ENCODE data around the gene NLGN1. TPM values are rescaled to one million over a fixed set of nuclear protein-coding genes. Genes with fewer than 3 reads are reported as not detected.

NLGN1 gene
- total and polyA plus RNA-seq, 5 donors = 0.48 to 2.2 (median 0.97) TPM

DNA sequence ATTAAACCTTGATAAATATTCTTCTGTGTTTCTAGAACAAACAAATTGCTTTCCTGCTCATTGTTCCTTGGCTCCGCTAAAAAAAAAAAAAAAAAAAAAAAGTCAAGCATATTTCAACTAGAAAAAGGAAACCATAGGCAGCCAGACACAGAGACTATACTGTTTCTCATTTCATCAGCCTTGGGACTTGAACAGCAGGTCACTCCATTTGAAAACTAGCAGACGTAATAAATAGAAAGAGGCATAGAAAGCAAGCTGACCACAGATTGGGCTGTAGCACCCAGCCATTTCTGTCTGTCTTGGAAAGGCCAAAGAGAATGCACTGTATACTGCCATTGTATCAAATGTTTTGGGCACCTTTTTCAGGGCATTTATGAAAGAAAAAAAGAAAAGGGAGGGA lies 697.1 kb downstream of the NLGN1 start:
- intact Hi-C loops (cut with DNase I) = no loop called here
- ATAC-seq = no peak
- Histone ChIP-seq H3K9me3 (ENCODE audit: control insufficient read depth, low read length) (no peaks in the 10 kb centered on the region), H3K27me3 (ENCODE audit: control insufficient read depth, insufficient read depth) (no peaks in the 10 kb centered on the region), H3K4me3 (ENCODE audit: low read length) (no peak overlapping the region), H3K27ac (ENCODE audit: low read length) (no peak overlapping the region), H3K4me1 (ENCODE audit: control insufficient read depth, insufficient read depth, low read length) (no peaks in the 10 kb centered on the region)
- no peak for DNase-seq
- WGBS = 75% methylated on average over 2 of the region's 2 CpGs

GRCh38 chr3:174097686-174098085 lies 700.1 kb downstream of the NLGN1 start:
- DNase-seq (no peak), ATAC-seq (no peak)
- Histone ChIP-seq H3K27ac (ENCODE audit: low read length) (no peak overlapping the region), H3K9me3 (ENCODE audit: control insufficient read depth, low read length) (no peaks in the 10 kb centered on the region), H3K4me1 (ENCODE audit: control insufficient read depth, insufficient read depth, low read length) (no peaks in the 10 kb centered on the region), H3K27me3 (ENCODE audit: control insufficient read depth, insufficient read depth) (no peaks in the 10 kb centered on the region), H3K4me3 (ENCODE audit: low read length) (no peak overlapping the region)
- WGBS = 82% methylated on average over 3 of the region's 3 CpGs
- intact Hi-C loops (cut with DNase I) = no loop called here

- DNase-seq = no peak
- no peak overlapping the region for H3K27ac ChIP-seq (ENCODE audit: low read length)
- no peak for ATAC-seq
- no peaks in the 10 kb centered on the region for H3K27me3 ChIP-seq (ENCODE audit: control insufficient read depth, insufficient read depth)
- H3K4me3 ChIP-seq (ENCODE audit: low read length) = no peak overlapping the region
- H3K4me1 ChIP-seq (ENCODE audit: control insufficient read depth, insufficient read depth, low read length) = no peaks in the 10 kb centered on the region
- 92% methylated on average over 2 of the region's 2 CpGs for WGBS
- intact Hi-C loops (cut with DNase I) = no loop called here
- H3K9me3 ChIP-seq (ENCODE audit: control insufficient read depth, low read length) = no peaks in the 10 kb centered on the region
Observed at GRCh38 chr3:174098746-174099145, 701.2 kb downstream of the NLGN1 start.

GRCh38 chr3:174099724-174100123 lies 702.2 kb downstream of the NLGN1 start:
- DNase-seq (no peak), ATAC-seq (no peak)
- no peak overlapping the region for H3K27ac ChIP-seq (ENCODE audit: low read length)
- WGBS = 75% methylated on average over 5 of the region's 5 CpGs
- H3K27me3 ChIP-seq (ENCODE audit: control insufficient read depth, insufficient read depth) = no peaks in the 10 kb centered on the region
- no peak overlapping the region for H3K4me3 ChIP-seq (ENCODE audit: low read length)
- intact Hi-C loops (cut with DNase I) = no loop called here
- H3K9me3 ChIP-seq (ENCODE audit: control insufficient read depth, low read length) = no peaks in the 10 kb centered on the region
- no peaks in the 10 kb centered on the region for H3K4me1 ChIP-seq (ENCODE audit: control insufficient read depth, insufficient read depth, low read length)

DNA sequence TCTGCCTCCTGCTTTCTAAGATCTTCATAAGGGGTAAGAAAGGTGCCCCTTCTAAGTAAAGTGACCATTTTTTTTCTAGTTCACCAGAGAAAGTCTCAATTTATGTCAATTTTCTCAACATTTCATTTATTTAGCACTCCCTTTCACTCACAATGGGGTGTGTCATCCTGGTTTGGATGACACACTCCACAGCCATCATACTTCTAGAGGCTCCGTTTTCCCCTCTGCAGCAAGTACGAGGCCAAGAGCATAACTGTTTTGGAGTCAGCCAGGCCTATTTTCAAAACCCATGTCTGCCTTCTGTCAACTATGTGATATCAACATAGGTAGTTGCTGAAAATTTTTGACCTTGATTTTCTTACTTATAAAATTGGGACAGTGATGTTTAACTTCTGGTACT lies 703.2 kb downstream of the NLGN1 start:
- Histone ChIP-seq H3K27me3 (ENCODE audit: control insufficient read depth, insufficient read depth) (no peaks in the 10 kb centered on the region), H3K9me3 (ENCODE audit: control insufficient read depth, low read length) (no peaks in the 10 kb centered on the region), H3K27ac (ENCODE audit: low read length) (no peak overlapping the region), H3K4me3 (ENCODE audit: low read length) (no peak overlapping the region), H3K4me1 (ENCODE audit: control insufficient read depth, insufficient read depth, low read length) (no peaks in the 10 kb centered on the region)
- no peak for DNase-seq
- WGBS = 84% methylated on average over 2 of the region's 2 CpGs
- no peak for ATAC-seq
- intact Hi-C loops (cut with DNase I) = no loop called here

- no peak overlapping the region for H3K4me3 ChIP-seq (ENCODE audit: low read length)
- no peak overlapping the region for H3K27ac ChIP-seq (ENCODE audit: low read length)
- intact Hi-C loops (cut with DNase I) = no loop called here
- no peaks in the 10 kb centered on the region for H3K9me3 ChIP-seq (ENCODE audit: control insufficient read depth, low read length)
- no peaks in the 10 kb centered on the region for H3K4me1 ChIP-seq (ENCODE audit: control insufficient read depth, insufficient read depth, low read length)
- DNase-seq (no peak), ATAC-seq (no peak)
- WGBS = 90% methylated on average over 5 of the region's 5 CpGs
- H3K27me3 ChIP-seq (ENCODE audit: control insufficient read depth, insufficient read depth) = no peaks in the 10 kb centered on the region
Observed at GRCh38 chr3:174101244-174101643, 703.7 kb downstream of the NLGN1 start.

DNA sequence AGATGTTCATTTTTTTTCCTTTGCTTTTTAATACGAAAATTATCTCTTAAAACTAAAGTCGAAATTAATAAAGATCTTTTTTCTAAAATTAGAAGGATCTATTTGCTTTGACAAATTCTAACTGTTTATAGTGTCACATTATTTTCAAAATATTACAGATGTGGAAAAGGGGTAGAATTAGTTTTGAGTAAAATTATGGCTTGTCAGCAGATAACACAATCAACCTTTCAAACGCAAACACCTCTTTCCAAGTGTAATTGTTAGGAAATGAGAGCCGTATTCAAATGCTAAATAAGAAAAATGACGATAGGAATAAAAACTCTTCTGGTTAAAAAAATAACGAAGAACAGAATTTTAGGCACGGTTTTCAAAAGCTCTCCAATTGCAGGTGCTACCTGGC lies 704.7 kb downstream of the NLGN1 start:
- H3K27me3 ChIP-seq (ENCODE audit: control insufficient read depth, insufficient read depth) = no peaks in the 10 kb centered on the region
- 80% methylated on average over 7 of the region's 7 CpGs for WGBS
- intact Hi-C loops (cut with DNase I) = no loop called here
- ATAC-seq = no peak
- H3K4me1 ChIP-seq (ENCODE audit: control insufficient read depth, insufficient read depth, low read length) = no peaks in the 10 kb centered on the region
- DNase-seq = no peak
- no peak overlapping the region for H3K27ac ChIP-seq (ENCODE audit: low read length)
- no peaks in the 10 kb centered on the region for H3K9me3 ChIP-seq (ENCODE audit: control insufficient read depth, low read length)
- no peak overlapping the region for H3K4me3 ChIP-seq (ENCODE audit: low read length)

GRCh38 chr3:174102866-174103265 lies 705.3 kb downstream of the NLGN1 start:
- no peak overlapping the region for H3K4me3 ChIP-seq (ENCODE audit: low read length)
- no peaks in the 10 kb centered on the region for H3K9me3 ChIP-seq (ENCODE audit: control insufficient read depth, low read length)
- no peaks in the 10 kb centered on the region for H3K4me1 ChIP-seq (ENCODE audit: control insufficient read depth, insufficient read depth, low read length)
- ATAC-seq (no peak), DNase-seq (no peak)
- H3K27ac ChIP-seq (ENCODE audit: low read length) = no peak overlapping the region
- 77% methylated on average over 3 of the region's 3 CpGs for WGBS
- H3K27me3 ChIP-seq (ENCODE audit: control insufficient read depth, insufficient read depth) = no peaks in the 10 kb centered on the region
- intact Hi-C loops (cut with DNase I) = no loop called here

- no peak for ATAC-seq
- no peaks in the 10 kb centered on the region for H3K27me3 ChIP-seq (ENCODE audit: control insufficient read depth, insufficient read depth)
- H3K4me1 ChIP-seq (ENCODE audit: control insufficient read depth, insufficient read depth, low read length) = no peaks in the 10 kb centered on the region
- DNase-seq = no peak
- no peaks in the 10 kb centered on the region for H3K9me3 ChIP-seq (ENCODE audit: control insufficient read depth, low read length)
- WGBS = 72% methylated on average over 3 of the region's 3 CpGs
- no peak overlapping the region for H3K27ac ChIP-seq (ENCODE audit: low read length)
- H3K4me3 ChIP-seq (ENCODE audit: low read length) = no peak overlapping the region
- intact Hi-C loops (cut with DNase I) = no loop called here
Observed at GRCh38 chr3:174110761-174111160, 713.2 kb downstream of the NLGN1 start.

GRCh38 chr3:174111776-174112175 lies 714.2 kb downstream of the NLGN1 start:
- H3K27ac ChIP-seq (ENCODE audit: low read length) = no peak overlapping the region
- intact Hi-C loops (cut with DNase I) = no loop called here
- ATAC-seq (no peak), DNase-seq (no peak)
- whole genome bisulfite sequencing = 85% methylated on average over 2 of the region's 2 CpGs
- no peaks in the 10 kb centered on the region for H3K9me3 ChIP-seq (ENCODE audit: control insufficient read depth, low read length)
- no peaks in the 10 kb centered on the region for H3K27me3 ChIP-seq (ENCODE audit: control insufficient read depth, insufficient read depth)
- no peak overlapping the region for H3K4me3 ChIP-seq (ENCODE audit: low read length)
- H3K4me1 ChIP-seq (ENCODE audit: control insufficient read depth, insufficient read depth, low read length) = no peaks in the 10 kb centered on the region

DNA sequence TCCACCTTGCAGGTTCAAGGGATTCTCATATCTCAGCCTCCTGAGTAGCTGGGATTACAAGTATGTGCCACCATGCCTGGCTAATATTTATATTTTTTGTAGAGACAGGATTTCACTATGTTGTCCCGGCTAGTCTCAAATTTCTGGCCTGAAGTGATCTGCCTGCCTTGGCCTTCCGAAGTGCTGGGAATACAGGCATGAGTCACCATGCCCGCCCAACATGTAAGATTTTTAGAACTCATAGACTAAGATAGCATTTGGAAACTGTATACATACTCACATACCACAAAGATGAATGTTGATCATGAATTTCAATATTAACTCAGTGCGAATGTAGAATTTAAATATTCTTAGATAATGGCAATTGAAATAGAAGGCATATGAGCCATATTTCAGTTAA lies 718.9 kb downstream of the NLGN1 start:
- 95% methylated on average over 4 of the region's 4 CpGs for WGBS
- intact Hi-C loops (cut with DNase I) = no loop called here
- ATAC-seq = no peak

DNA sequence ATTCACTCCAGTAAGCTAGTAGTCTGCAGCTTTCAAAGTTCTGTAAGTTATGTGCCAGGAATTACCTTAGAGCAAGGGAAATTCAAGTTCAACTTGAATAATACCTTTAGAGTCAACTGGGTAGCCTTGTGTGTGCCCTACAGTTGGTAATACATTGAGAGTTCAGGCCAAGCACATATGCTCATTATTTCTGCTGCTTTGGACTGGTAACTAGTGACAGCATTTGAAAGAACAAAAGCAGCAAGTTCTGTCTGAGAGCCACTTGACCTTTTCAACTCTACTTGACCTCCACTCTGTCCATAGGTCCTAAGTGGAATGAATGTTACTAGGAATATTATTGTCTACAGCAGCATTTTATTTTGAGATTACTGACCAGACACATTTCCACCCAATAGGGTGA lies 723.5 kb downstream of the NLGN1 start:
- no peak overlapping the region for H3K27ac ChIP-seq (ENCODE audit: low read length)
- no peak overlapping the region for H3K4me3 ChIP-seq (ENCODE audit: low read length)
- no peaks in the 10 kb centered on the region for H3K9me3 ChIP-seq (ENCODE audit: control insufficient read depth, low read length)
- no peaks in the 10 kb centered on the region for H3K4me1 ChIP-seq (ENCODE audit: control insufficient read depth, insufficient read depth, low read length)
- no peak for ATAC-seq
- intact Hi-C loops (cut with DNase I) = no loop called here
- no peak for DNase-seq
- no peaks in the 10 kb centered on the region for H3K27me3 ChIP-seq (ENCODE audit: control insufficient read depth, insufficient read depth)

More for the DNA sequence above, 718.9 kb downstream of the NLGN1 start:
- H3K4me3 ChIP-seq (ENCODE audit: low read length) = no peak overlapping the region
- H3K27ac ChIP-seq (ENCODE audit: low read length) = no peak overlapping the region
- H3K9me3 ChIP-seq (ENCODE audit: control insufficient read depth, low read length) = no peaks in the 10 kb centered on the region
- no peaks in the 10 kb centered on the region for H3K27me3 ChIP-seq (ENCODE audit: control insufficient read depth, insufficient read depth)
- no peaks in the 10 kb centered on the region for H3K4me1 ChIP-seq (ENCODE audit: control insufficient read depth, insufficient read depth, low read length)
- DNase-seq = no peak

Data from right cardiac atrium (tissue), 5 donors.